CD1c-positive myeloid dendritic cell (primary cell): ENCODE results near the gene XPR1.

Experiments
- DNase-seq: peaks from one replicate; pipeline ENCODE4 v3.0.0-alpha.2; 2016; ENCODE audit errors: extremely low spot score

XPR1 gene

GRCh38 chr1:180930687-180931086 is 298.9 kb downstream of the XPR1 start:
- no peak for DNase-seq

- no peak for DNase-seq
These were observed 299.7 kb downstream of the XPR1 start for GRCh38 chr1:180931529-180931928.

- no peak for DNase-seq
These were observed 300.6 kb downstream of the XPR1 start for GRCh38 chr1:180932378-180932777.

GRCh38 chr1:180933141-180933540 is 301.3 kb downstream of the XPR1 start:
- DNase-seq = no peak

- peak; percentile 13 for DNase-seq
These were observed 302.7 kb downstream of the XPR1 start for GRCh38 chr1:180934563-180934962.

- DNase-seq = no peak
These were observed 303.7 kb downstream of the XPR1 start for GRCh38 chr1:180935326-180936109.

DNA sequence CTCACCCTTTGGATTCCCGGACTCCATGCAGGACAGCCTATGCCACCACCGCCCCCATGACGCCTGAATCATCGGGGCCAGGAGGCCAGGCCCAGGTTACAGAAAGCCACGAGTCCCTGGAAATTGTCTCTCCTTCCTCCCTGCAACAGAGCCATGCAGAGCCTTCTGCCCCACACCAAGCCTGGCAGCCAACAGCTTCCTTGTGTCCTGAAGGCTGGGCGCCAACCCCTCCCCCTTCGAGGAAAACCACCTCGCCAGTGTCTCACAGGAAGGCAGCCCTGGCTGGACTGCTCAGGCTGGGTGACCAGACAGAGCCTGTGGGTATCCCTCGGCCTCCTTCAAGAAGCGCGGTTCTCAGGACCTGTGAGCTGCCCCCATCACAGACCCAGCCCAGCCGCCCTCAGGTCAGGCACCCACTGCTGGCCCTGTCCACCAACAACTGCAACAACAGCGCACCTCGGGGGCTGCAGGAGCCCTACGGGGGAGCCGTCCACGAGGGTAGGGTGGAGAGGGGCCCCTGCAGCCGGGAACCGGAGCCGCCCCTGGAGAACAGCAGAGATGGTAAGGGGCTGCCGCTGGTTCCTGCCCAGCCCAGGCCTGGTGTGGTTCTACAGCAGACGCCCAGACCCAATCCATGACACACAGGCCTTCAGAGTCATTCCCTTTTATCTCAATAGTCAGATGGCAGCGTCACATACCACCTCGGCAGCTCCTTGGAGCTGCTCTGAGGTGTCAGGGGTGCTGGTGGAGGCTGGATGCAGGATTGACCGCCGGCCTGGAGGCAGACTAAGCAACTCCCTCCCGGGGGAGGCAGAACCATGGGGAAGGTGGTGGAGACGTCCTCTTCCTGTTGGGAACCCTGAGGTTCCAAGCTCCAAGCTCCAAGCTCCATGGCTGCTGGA is 304.5 kb downstream of the XPR1 start:
- no peak for DNase-seq

DNA sequence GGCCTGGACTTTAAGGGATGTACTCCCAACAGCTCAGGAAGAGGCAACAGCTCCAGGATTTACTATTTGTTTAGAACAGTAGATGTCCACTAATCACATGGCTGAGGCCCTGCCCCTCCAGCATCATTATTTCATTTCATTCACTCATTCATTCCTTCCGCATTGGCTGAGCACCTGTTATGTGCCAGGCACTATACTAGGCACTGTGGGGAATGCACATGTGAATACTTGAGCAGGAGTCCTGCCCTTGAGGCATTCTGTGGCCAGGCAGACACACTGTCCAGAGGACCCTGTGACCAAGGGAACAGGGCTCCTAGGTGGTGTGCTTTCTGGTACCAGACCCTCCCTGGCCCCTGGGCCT is 305.2 kb downstream of the XPR1 start:
- DNase-seq = no peak

- no peak for DNase-seq
These were observed 305.9 kb downstream of the XPR1 start for GRCh38 chr1:180937624-180938225.

GRCh38 chr1:180939073-180939710 is 307.4 kb downstream of the XPR1 start:
- no peak for DNase-seq

GRCh38 chr1:180939711-180940103 is 307.9 kb downstream of the XPR1 start:
- no peak for DNase-seq
